ENCODE data around the gene ZDHHC1. TPM values are rescaled to one million over a fixed set of nuclear protein-coding genes. Genes with fewer than 3 reads are reported as not detected.

Gene ZDHHC1
- total RNA-seq, 4 donors from 2014 or later = 3.5 to 14.5 (median 6.3) TPM

DNA sequence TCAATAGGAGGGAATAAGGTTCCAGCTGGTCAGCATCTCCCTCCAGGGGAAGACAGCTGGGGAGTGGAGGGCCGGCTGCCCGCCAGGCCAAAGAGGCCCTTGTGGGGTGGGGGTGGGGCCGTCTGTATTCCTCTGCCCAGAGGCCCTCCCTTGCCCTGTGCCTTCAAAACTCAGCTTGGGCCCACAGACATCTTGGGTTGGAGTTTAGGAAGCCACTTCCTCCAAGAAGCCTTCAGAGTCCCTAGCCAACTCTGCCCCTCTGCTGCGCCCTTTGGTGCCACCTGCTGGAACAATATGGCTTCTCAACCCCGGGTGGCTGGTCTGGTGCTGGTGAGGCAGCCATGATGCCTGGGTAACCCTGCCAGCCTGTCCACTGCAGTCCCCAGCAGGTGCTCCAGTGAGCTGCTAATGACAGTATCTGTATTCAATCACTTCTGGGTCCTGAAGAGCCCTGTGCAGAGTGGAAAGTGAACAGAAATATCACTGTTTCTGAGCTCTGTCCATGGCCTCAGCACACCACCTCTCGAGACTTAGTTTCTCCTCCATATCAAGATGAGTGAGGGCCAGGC lies 31.3 kb upstream of the ZDHHC1 start:
- peaks cover 0 to 59% (median 0%) of the 10 kb centered on the region in 3 donors for H3K36me3 ChIP-seq
- peak in 2 of 3 donors; percentile 83 to 86 for DNase-seq

GRCh38 chr16:67446968-67447507 lies 30.8 kb upstream of the ZDHHC1 start:
- TF ChIP-seq, protein P1, sequence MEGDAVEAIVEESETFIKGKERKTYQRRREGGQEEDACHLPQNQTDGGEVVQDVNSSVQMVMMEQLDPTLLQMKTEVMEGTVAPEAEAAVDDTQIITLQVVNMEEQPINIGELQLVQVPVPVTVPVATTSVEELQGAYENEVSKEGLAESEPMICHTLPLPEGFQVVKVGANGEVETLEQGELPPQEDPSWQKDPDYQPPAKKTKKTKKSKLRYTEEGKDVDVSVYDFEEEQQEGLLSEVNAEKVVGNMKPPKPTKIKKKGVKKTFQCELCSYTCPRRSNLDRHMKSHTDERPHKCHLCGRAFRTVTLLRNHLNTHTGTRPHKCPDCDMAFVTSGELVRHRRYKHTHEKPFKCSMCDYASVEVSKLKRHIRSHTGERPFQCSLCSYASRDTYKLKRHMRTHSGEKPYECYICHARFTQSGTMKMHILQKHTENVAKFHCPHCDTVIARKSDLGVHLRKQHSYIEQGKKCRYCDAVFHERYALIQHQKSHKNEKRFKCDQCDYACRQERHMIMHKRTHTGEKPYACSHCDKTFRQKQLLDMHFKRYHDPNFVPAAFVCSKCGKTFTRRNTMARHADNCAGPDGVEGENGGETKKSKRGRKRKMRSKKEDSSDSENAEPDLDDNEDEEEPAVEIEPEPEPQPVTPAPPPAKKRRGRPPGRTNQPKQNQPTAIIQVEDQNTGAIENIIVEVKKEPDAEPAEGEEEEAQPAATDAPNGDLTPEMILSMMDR (IDR thresholded peaks at IDR 0.05) = no peak
- no peak for TF ChIP-seq POLR2A (IDR thresholded peaks at IDR 0.05)
- Histone ChIP-seq H3K27ac (peak overlapping the region; percentile 46 to 93 (median 86)), H3K4me1 (peaks cover 3 to 98% (median 29%) of the 10 kb centered on the region in 4 donors), H3K9me3 (no peaks in the 10 kb centered on the region), H3K36me3 (peaks cover 0 to 58% (median 0%) of the 10 kb centered on the region in 3 donors), H3K27me3 (no peaks in the 10 kb centered on the region), H3K4me3 (no peak overlapping the region)
- no peak for DNase-seq

More for the DNA sequence above, 31.3 kb upstream of the ZDHHC1 start:
- Histone ChIP-seq H3K4me3 (no peak overlapping the region), H3K4me1 (peaks cover 3 to 98% (median 29%) of the 10 kb centered on the region in 4 donors), H3K27me3 (no peaks in the 10 kb centered on the region), H3K9me3 (no peaks in the 10 kb centered on the region), H3K27ac (peak overlapping the region; percentile 46 to 93 (median 86))
- no peak for TF ChIP-seq POLR2A (IDR thresholded peaks at IDR 0.05)
- TF ChIP-seq, protein P1 (IDR thresholded peaks at IDR 0.05) = peak in 5 of 6 experiments; percentile 9 to 78 (median 57)

DNA sequence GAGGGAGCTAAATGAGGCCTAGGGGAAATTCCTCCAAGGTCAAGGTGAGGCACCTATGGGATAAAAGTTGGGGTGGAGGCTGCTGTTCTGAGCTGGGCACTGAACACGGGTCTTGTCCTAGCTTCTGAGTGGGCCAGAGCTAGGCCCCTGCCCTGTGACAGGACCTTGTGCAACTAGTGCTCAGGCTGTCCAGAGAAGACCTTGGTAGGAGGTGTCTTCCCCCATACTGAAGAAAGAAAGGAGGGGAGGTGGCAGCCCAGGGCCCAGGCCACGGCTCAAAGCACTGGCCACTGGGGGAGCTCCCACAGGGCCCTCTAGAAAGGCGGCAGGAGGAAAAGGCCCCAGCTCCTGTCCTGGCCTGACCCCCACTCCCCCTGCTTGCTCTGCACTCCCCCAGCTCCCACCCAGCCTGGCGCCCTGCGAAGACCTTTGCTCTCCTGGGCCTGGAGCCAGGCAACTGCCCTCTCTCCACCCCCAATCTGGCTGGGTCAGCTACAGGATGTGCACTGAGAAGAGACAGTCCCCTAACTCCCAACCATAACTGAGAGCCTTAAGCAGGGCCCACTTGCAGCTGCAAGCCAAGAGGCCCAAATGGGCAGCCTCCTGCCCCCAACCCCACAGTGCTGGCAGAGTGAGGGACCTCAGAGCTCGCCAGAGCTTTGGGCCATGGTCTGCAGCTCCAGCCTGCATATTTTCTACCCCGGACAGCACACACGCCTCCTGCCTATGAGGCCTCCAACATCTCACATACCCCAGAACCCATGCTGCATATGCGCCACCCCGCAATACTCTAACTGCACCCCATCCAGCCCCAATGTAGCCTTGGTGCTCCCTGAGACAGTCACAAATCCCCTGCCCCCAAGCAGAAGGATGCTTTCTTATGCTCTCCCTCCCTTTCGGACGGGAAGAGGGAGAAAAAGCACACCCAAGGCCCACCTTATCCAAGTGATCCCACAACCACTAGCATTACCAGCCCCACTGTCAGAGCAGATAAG lies 29.9 kb upstream of the ZDHHC1 start:
- peak in 2 of 3 donors; percentile 79 to 81 for DNase-seq
- H3K36me3 ChIP-seq = peaks cover 0 to 52% (median 0%) of the 10 kb centered on the region in 3 donors
- no peaks in the 10 kb centered on the region for H3K27me3 ChIP-seq
- H3K4me3 ChIP-seq = peak overlapping the region in 1 of 4 donors; percentile 3
- peak overlapping the region; percentile 46 to 93 (median 86) for H3K27ac ChIP-seq
- H3K4me1 ChIP-seq = peaks cover 3 to 96% (median 27%) of the 10 kb centered on the region in 4 donors
- H3K9me3 ChIP-seq = no peaks in the 10 kb centered on the region
- TF ChIP-seq, protein P1 (IDR thresholded peaks at IDR 0.05) = peak in 1 of 6 experiments; percentile 11
- peak in 1 of 2 donors; percentile 34 for TF ChIP-seq POLR2A (IDR thresholded peaks at IDR 0.05)

DNA sequence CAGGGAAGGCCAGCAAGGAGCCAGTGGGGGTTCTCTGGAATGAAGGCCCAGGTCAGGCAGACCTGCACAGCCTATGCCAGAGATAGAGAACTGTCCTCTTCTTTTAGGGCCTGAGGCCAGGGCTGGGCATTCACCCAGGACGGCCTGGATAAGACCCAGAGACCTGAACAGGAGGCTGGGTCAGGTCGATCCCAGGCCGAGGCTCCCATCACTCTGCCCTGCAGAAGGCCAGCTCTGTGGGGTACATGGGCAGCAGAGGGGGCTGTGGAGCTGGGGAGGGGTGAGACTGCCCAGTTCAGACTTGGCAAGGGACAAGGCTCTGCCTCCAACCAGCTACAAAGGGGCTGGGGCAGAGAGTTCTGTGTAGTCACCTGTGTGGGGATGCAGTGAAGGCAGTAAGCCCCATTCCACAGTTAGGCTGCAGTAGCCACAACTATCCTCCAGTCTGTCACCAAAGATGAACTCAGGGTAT lies 29.2 kb upstream of the ZDHHC1 start:
- Histone ChIP-seq H3K27ac (peak overlapping the region; percentile 17 to 93 (median 69)), H3K27me3 (no peaks in the 10 kb centered on the region), H3K9me3 (no peaks in the 10 kb centered on the region), H3K36me3 (peaks cover 0 to 45% (median 0%) of the 10 kb centered on the region in 3 donors), H3K4me1 (peaks cover 3 to 96% (median 28%) of the 10 kb centered on the region in 4 donors), H3K4me3 (no peak overlapping the region)
- TF ChIP-seq POLR2A (IDR thresholded peaks at IDR 0.05) = no peak
- TF ChIP-seq, protein P1 (IDR thresholded peaks at IDR 0.05) = no peak
- peak in 1 of 3 donors; percentile 53 for DNase-seq

DNA sequence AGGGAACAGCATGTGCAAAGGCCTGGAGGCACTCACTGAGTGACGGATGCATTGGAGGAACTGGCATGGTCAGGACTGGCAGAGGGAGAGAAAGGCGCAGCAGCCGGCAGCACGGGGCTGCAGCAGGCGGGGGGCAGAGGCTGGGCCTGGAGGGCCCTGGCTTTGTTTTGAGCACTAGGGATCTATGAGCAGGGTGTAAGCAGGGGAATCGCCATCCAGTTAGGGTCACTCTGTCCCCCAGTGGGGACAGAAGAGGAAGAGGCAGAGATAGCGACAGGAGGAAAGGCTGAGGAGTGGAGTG lies 28.8 kb upstream of the ZDHHC1 start:
- TF ChIP-seq, protein P1 (IDR thresholded peaks at IDR 0.05) = no peak
- TF ChIP-seq POLR2A (IDR thresholded peaks at IDR 0.05) = no peak
- DNase-seq = no peak
- Histone ChIP-seq H3K36me3 (peaks cover 0 to 42% (median 0%) of the 10 kb centered on the region in 3 donors), H3K27me3 (no peaks in the 10 kb centered on the region), H3K9me3 (no peaks in the 10 kb centered on the region), H3K4me3 (no peak overlapping the region), H3K4me1 (peaks cover 3 to 92% (median 26%) of the 10 kb centered on the region in 4 donors), H3K27ac (peak overlapping the region in 2 of 4 donors; percentile 57 to 93)

All from Peyer's patch (tissue), 4 donors.